ENCODE data around the gene FIBP. TPM values are rescaled to one million over a fixed set of nuclear protein-coding genes. Genes with fewer than 3 reads are reported as not detected.

Gene FIBP
- total RNA-seq, 4 donors from 2014 or later = 69.4 to 103 (median 86.2) TPM

DNA sequence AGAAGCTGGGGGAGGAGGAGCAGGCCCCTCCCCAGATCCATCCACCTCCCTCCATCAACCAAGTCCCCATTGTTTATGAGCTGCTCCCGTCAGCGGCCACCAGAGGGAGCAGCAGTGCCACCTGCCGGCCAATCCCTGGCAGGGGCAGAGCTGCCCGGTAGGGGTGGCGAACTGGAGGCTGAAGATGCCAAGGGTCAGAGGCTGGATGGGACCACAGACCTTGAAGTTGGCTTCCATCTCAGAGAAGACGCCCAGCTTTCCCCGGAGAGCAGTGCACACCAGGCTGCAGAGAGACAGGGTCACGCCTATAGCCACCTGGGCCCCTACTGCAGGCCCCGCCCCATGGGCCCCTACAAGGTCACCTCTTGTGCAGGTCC is 3.6 kb downstream of the FIBP start:
- WGBS, 2 donors = 0 to 22% methylated on average over 5 to 8 of the region's 9 CpGs

DNA sequence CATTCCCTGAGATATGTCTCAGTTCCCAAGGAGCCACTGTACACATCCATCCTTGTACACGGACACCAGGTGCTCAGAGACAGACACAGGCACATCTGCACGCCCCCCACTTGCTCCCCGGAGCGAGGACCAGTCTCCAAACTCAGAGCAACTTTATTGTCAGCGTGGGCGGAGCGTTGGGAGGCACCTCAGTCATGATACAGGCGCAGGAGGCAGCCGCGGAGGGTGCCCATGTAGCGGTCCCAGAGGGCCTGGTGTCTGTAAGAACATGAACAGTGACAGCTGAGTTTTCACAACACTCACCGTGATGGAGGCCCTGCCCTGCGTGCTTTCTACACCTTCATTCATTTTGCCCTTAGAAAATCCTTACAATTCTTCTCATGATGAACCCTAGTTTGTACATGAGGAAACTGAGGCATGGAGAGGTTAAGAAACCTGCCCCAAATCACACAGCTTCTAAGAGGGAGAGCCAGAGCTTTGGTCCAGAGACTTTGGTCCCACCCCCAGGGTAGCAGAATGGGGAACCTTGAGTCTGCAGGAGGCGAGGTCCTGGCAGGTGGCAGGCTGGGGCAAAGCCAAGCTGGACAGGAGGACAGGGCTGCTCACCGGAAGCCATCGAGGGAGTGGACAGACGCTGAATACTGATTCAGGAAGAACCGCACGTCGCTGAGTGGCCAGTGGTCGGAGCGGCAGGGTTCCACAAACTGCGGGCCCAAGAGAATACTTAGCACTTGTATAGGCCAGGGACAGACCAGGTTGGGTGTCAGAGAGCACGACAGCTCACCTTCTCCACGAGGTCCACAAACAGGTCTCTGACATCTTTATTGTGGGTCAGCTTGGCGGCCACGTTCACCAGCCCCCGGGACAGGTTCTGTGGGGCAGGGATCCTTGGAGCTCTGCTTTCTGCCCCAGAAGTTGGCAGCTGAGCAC is 4.2 kb downstream of the FIBP start:
- no peak for DNase-seq (ENCODE audit: low spot score in 2 of 2)
- 81 to 83% methylated on average over 28 of the region's 28 CpGs for WGBS, 2 donors

More for the DNA sequence above, 3.6 kb downstream of the FIBP start:
- TF ChIP-seq, protein P1, sequence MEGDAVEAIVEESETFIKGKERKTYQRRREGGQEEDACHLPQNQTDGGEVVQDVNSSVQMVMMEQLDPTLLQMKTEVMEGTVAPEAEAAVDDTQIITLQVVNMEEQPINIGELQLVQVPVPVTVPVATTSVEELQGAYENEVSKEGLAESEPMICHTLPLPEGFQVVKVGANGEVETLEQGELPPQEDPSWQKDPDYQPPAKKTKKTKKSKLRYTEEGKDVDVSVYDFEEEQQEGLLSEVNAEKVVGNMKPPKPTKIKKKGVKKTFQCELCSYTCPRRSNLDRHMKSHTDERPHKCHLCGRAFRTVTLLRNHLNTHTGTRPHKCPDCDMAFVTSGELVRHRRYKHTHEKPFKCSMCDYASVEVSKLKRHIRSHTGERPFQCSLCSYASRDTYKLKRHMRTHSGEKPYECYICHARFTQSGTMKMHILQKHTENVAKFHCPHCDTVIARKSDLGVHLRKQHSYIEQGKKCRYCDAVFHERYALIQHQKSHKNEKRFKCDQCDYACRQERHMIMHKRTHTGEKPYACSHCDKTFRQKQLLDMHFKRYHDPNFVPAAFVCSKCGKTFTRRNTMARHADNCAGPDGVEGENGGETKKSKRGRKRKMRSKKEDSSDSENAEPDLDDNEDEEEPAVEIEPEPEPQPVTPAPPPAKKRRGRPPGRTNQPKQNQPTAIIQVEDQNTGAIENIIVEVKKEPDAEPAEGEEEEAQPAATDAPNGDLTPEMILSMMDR (IDR thresholded peaks at IDR 0.05) = peak in 1 of 3 donors; percentile 96
- no peak for TF ChIP-seq POLR2A (IDR thresholded peaks at IDR 0.05)
- DNase-seq (ENCODE audit: low spot score in 2 of 2) = peak; percentile 56 to 95
- intact Hi-C loops (cut with DNase I; ENCODE audit: low total_unique reads) = loop anchor here (5.0 kb wide), 1 partner anchor 103 kb away; no protein-coding TSS in a partner anchor
- no peak overlapping the region for H3K4me3 ChIP-seq (ENCODE audit: low read depth, poor library complexity, severe bottlenecking)

DNA sequence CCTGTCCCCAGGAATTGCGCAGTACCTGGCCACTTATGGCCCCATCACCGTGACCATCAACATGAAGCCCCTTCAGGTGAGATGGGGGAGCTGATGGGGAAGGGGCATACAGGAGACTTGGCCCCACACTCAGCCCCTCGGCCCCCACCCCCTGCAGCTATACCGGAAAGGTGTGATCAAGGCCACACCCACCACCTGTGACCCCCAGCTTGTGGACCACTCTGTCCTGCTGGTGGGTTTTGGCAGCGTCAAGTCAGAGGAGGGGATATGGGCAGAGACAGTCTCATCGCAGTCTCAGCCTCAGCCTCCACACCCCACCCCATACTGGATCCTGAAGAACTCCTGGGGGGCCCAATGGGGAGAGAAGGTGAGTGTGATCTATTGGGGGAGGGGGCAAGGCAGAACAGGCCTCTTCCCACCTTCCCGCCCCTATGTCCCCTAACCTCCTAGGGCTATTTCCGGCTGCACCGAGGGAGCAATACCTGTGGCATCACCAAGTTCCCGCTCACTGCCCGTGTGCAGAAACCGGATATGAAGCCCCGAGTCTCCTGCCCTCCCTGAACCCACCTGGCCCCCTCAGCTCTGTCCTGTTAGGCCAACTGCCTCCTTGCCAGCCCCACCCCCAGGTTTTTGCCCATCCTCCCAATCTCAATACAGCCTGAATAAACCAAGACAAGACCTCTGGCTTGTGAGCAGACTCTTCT is 5.1 kb downstream of the FIBP start:
- intact Hi-C loops (cut with DNase I; ENCODE audit: low total_unique reads) = loop anchor here (5.0 kb wide), 1 partner anchor 104 kb away; no protein-coding TSS in a partner anchor
- no peak overlapping the region for H3K4me3 ChIP-seq (ENCODE audit: low read depth, poor library complexity, severe bottlenecking)
- no peak for DNase-seq (ENCODE audit: low spot score in 2 of 2)
- 91 to 93% methylated on average over 13 of the region's 13 CpGs for WGBS, 2 donors
- no peak for TF ChIP-seq POLR2A (IDR thresholded peaks at IDR 0.05)
- TF ChIP-seq, protein P1 (IDR thresholded peaks at IDR 0.05) = no peak

More for the DNA sequence above, 4.2 kb downstream of the FIBP start:
- intact Hi-C loops (cut with DNase I; ENCODE audit: low total_unique reads) = loop anchor here (5.0 kb wide), 1 partner anchor 103 kb away; no protein-coding TSS in a partner anchor
- H3K4me3 ChIP-seq (ENCODE audit: low read depth, poor library complexity, severe bottlenecking) = no peak overlapping the region
- TF ChIP-seq, protein P1 (IDR thresholded peaks at IDR 0.05) = no peak
- no peak for TF ChIP-seq POLR2A (IDR thresholded peaks at IDR 0.05)

DNA sequence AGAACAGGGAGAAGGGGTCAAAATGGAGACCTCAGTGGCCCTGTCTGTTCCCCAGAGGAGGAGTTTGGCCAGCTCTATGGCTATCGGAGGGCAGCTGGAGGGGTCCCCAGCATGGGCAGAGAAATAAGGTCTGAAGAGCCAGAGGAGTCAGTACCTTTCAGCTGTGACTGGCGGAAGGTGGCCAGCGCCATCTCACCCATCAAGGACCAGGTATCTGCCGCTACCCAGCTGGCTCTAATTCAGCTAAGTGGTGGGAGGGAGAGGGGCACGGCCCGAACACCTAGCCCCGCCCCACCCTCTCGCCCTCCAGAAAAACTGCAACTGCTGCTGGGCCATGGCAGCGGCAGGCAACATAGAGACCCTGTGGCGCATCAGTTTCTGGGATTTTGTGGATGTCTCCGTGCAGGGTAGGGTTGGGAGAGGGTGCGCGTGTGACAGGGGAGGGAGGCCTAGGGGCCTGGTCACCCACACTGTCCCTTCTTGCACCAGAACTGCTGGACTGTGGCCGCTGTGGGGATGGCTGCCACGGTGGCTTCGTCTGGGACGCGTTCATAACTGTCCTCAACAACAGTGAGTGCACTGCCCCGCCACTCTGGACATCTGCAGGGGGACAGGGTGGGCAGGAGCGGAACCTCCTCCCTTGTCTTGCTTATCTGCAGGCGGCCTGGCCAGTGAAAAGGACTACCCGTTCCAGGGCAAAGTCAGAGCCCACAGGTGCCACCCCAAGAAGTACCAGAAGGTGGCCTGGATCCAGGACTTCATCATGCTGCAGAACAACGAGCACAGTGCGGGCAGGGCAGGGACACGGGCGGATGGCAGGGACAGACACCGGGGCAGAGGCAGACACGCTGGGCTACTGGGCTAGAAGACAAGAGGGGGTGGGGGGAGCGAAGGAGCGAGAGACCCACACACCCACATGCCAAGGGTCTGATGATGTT is 5.9 kb downstream of the FIBP start:
- no peak for TF ChIP-seq POLR2A (IDR thresholded peaks at IDR 0.05)
- TF ChIP-seq, protein P1 (IDR thresholded peaks at IDR 0.05) = no peak
- intact Hi-C loops (cut with DNase I; ENCODE audit: low total_unique reads) = loop anchor here (5.0 kb wide), 1 partner anchor 105 kb away; no protein-coding TSS in a partner anchor
- no peak for DNase-seq (ENCODE audit: low spot score in 2 of 2)
- H3K4me3 ChIP-seq (ENCODE audit: low read depth, poor library complexity, severe bottlenecking) = no peak overlapping the region
- 88% methylated on average over 30 of the region's 30 CpGs for WGBS, 2 donors

DNA sequence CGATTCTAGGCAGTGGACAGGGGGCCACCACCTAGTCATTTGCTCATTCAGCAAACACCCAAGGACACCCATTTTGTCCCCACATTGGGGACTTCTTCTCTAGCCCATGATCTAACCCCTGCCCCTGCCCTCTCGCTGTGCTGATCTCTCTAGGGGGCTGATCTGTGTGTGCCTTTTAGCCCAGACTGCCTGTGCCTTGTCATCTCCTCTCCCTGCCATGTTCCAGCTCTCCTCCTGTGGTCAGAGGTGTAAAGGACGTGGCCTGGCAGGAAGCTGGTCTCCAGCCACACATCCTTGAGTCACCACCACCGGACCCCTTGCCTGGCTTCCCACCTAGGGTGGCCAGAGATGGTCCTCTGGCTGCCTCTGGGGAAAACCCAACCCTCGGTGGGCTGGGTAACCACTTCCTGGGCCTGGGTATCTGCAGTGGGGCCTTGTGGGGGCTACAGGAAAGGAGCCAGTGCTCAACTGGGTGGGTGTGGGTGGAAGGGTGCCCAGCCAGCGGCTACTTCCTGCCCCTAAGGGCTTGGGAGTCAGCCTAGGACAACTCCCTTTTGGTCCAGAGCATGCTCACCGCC is 7.3 kb downstream of the FIBP start:
- intact Hi-C loops (cut with DNase I; ENCODE audit: low total_unique reads) = loop anchor here (5.0 kb wide), 1 partner anchor 106 kb away; no protein-coding TSS in a partner anchor

More for the DNA sequence above, 7.3 kb downstream of the FIBP start:
- no peak for DNase-seq (ENCODE audit: low spot score in 2 of 2)
- WGBS, 2 donors = 62 to 68% methylated on average over 7 of the region's 7 CpGs
- no peak overlapping the region for H3K4me3 ChIP-seq (ENCODE audit: low read depth, poor library complexity, severe bottlenecking)
- TF ChIP-seq, protein P1 (IDR thresholded peaks at IDR 0.05) = no peak
- no peak for TF ChIP-seq POLR2A (IDR thresholded peaks at IDR 0.05)

All from lower leg skin (tissue), 4 donors.